Epithelial cell of esophagus (primary cell): ENCODE results near the gene RAD52.

Source experiments
- DNase-seq: peaks from one replicate; pipeline ENCODE4 v3.0.0; 2010; ENCODE audit warnings: low read depth
- H3K4me3 ChIP-seq: 2 replicates; pipeline ENCODE4 v1.5.1; 2011; ENCODE audit warnings: mild to moderate bottlenecking, low read length, control low read depth
- CTCF ChIP-seq: IDR thresholded peaks from 2 replicates; pipeline ENCODE4 v1.5.1; 2011; ENCODE audit warnings: low read depth, mild to moderate bottlenecking, low read length, control low read depth, inconsistent platforms; ENCODE audit not compliant: insufficient read depth; ENCODE audit errors: missing control alignments

Gene RAD52

GRCh38 chr12:990661-991349 lies 41.3 kb upstream of the RAD52 start, which contains the start of gene ERC1:
Gene ERC1, plus strand, starts transcription at chr12:991223. Its CDS starts 36,681 bp downstream, at chr12:1027904.
- TF ChIP-seq CTCF: no peak
- DNase-seq: peak; percentile 86
- H3K4me3 ChIP-seq: peak within 1 kb of the TSS; percentile 77

- H3K4me3 ChIP-seq: peak overlapping the region; percentile 71
- DNase-seq: peak; percentile 60
- no peak for TF ChIP-seq CTCF
These were observed 40.5 kb upstream of the RAD52 start for GRCh38 chr12:989751-990660.

GRCh38 chr12:989051-989450 lies 39.6 kb upstream of the RAD52 start:
- no peak for DNase-seq
- H3K4me3 ChIP-seq: no peak overlapping the region

GRCh38 chr12:988646-989045 lies 39.2 kb upstream of the RAD52 start:
- TF ChIP-seq CTCF: no peak
- DNase-seq: no peak
- no peak overlapping the region for H3K4me3 ChIP-seq

More at GRCh38 chr12:989051-989450, 39.6 kb upstream of the RAD52 start:
- TF ChIP-seq CTCF: no peak

- no peak for TF ChIP-seq CTCF
- H3K4me3 ChIP-seq: no peak overlapping the region
- DNase-seq: no peak
These were observed 32.5 kb upstream of the RAD52 start for GRCh38 chr12:981961-982360.

GRCh38 chr12:981176-981828 lies 31.8 kb upstream of the RAD52 start:
- peak; percentile 65 for DNase-seq
- no peak for TF ChIP-seq CTCF
- H3K4me3 ChIP-seq: no peak overlapping the region
